GM19324 (cell line): ENCODE data around the gene SAMHD1.
"Not testable (repeated sequence)": the region's sequence is repeated elsewhere in the genome, so short reads cannot be mapped to it uniquely, and the experiment has no call there.

ENCODE experiments used
- ATAC-seq: cut with Tn5 transposase; IDR thresholded peaks from one replicate; pipeline ENCODE4 v1.9.1; 2021; ENCODE audit warnings: mild to moderate bottlenecking, moderate library complexity; ENCODE audit not compliant: unreplicated experiment, low FRiP score

The SAMHD1 gene

DNA sequence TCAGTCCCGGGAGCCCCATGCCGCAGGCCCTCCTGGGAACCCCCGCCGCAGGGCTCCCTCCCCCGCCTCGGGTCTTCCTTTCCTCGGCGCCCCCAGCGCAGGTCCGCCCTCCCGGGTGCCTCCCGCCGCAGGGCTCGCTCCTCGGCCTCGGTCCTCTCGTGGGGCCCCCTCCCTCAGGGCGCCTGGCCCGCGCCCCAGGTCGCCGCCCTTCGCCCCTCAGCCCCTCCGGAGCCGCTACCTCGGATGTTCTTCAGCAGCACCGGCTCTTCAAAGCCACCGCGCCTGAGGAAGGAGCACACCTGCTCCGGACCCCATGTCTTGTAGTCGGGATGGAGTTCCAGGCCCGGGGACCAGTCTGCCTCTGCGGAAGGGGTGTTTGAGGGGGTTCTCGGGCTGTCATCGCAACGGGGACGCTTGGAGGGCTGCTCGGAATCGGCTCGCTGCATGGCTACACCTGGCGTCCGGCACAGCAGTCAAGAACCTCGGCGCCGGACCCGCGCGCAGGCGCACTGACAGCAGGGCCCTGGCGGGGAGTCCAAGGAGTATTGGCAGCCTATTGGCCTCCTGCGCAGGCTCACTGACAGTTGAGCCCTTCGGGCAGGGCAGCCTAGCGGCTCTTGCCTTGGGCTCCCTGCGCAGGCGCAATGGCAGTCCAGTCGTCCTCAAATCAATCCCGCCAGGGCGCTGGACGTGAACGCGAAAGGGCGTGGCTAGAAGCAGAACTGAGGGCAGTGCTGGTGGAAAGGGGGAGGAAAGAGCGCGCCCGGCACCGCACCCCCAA, at the start of gene SAMHD1:
Gene SAMHD1 (minus strand): TSS at position 511 of the 781 bp plus-strand sequence. CDS start 65 bp downstream, at position 446.
- peak; percentile 90 for ATAC-seq

DNA sequence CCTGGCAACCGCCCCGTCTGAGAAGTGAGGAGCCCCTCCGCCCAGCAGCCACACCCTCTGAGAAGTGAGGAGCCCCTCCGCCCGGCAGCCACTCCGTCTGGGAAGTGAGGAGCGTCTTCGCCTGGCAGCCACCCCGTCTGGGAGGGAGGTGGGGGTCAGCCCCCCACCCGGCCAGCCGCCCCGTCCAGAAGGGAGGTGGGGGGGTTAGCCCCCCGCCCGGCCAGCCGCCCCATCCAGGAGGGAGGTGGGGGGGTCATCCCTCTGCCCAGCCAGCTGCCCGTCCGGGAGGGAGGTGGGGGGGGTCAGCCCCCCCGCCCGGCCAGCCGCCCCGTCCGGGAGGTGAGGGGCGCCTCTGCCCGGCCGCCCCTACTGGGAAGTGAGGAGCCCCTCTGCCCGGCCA, 48.7 kb upstream of the SAMHD1 start:
- not testable (repeated sequence) for ATAC-seq

DNA sequence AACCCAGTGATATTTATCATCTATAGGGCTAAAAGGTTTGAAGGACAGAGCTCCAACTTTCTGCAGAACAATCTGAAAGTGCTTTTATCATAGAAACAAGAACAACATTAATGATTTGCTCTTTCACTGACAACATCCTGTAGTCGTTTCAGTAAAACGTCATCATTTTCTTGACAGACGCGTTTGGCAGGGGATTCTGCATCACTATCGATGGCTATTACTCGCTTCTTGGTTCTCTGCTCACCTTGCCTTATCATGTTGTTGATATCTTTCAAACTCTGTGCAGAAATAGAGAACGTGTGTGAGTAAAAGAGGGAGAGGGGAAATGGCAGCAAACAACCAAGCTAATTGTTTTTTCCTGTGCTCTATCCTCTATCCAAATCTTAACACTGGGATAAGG, 47.1 kb upstream of the SAMHD1 start:
- no peak for ATAC-seq

DNA sequence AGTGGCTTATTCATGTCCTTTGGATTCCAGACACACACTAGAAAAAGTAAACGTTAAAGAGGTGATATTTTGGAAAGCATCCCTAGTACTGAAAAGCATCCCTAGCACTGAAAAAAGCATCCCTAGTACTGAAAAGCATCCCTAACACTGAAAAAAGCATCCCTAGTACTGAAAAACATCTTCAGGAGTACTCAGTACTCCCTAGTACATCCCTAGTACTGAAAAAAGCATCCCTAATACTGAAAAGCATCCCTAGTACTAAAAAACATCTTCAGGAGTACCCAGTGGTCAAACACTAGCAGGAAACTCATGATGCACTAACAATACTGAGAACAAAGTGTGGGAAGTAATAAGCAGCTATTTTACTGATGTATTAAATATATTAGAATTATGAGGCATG, 45.6 kb upstream of the SAMHD1 start:
- ATAC-seq = no peak

- ATAC-seq = not testable (repeated sequence)
Measured at GRCh38 chr20:36994221-36994620, 42.7 kb upstream of the SAMHD1 start.

- ATAC-seq = no peak
Measured at GRCh38 chr20:36992802-36993334, 41.4 kb upstream of the SAMHD1 start.

DNA sequence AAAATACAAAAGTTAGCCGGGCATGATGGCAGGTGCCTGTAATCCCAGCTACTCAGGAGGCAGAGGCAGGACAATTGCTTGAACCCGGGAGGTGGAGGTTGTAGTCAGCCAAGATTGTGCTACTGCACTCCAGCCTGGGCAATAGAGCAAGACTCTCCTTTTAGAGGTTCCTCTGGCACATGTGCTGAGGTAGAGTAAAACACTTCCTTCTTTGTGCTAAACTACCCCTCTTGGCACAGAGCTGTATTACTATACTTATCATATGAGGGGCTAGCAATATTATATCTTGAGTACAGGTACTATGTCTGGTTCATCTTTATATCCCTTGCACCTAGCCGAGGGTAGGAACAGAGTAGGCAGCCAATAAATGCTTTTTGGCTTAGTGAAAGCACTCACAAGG, 40.2 kb upstream of the SAMHD1 start:
- ATAC-seq = no peak

- no peak for ATAC-seq
Measured at GRCh38 chr20:36989797-36990196, 38.3 kb upstream of the SAMHD1 start.

GRCh38 chr20:36988494-36988966, 37.0 kb upstream of the SAMHD1 start:
- no peak for ATAC-seq

GRCh38 chr20:36984257-36984638, 32.7 kb upstream of the SAMHD1 start:
- ATAC-seq = no peak

DNA sequence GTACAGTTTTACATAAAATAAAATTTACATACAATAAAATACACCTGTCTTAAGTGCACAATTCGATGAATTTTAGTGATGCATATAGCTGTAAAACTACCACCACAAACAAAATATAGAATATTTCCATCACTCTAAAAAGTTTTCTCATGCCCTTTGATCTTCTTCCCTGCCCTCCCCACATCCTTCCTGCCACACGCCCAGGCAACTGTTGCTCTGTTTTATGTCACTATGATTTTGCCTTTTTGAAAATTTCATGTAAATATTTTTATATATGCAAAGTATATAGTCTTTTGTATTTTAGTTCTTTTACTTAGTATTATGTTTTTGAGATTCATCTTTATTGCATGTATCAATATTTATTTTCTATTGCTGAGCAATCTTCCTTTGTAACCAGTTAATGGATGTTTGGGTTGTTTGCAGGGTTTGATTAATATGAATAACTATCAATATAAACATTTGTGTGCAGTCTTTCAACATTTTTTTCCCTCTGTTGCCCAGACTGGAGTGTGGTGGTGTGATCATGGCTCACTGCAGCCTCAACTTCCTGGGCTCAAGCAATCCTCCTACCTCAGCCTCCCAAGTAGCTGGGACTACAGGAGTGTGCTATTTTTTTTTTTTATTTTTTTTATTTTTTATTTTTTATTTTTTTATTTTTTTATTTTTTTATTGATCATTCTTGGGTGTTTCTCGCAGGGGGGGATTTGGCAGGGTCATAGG, 23.8 kb upstream of the SAMHD1 start:
- no peak for ATAC-seq

GRCh38 chr20:36974660-36975059, 23.2 kb upstream of the SAMHD1 start:
- no peak for ATAC-seq

GRCh38 chr20:36971103-36971502, 19.6 kb upstream of the SAMHD1 start:
- ATAC-seq = no peak

GRCh38 chr20:36969478-36970186, 18.1 kb upstream of the SAMHD1 start:
- no peak for ATAC-seq

GRCh38 chr20:36969051-36969450, 17.5 kb upstream of the SAMHD1 start:
- ATAC-seq = no peak

GRCh38 chr20:36967636-36968035, 16.1 kb upstream of the SAMHD1 start:
- no peak for ATAC-seq

DNA sequence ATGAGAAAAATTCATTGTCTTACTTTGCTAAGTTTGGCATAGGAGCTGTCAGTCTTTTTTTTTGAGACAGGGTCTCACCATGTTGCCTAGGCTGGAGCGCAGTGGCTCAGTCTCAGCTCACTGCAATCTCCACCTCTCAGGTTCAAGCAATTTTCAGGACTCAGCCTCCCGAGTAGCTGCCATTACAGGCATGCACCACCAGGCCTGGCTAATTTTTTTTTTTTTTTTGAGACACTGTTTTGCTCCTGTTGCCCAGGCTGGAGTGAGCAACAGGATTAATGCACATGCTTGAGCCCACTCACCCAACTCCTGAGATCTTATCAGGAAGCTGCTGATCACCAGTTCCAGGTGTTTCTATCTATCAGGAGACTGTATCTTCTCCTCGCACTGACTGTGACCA, 15.5 kb upstream of the SAMHD1 start:
- ATAC-seq = not testable (repeated sequence)

GRCh38 chr20:36962354-36962941, 10.9 kb upstream of the SAMHD1 start:
- not testable (repeated sequence) for ATAC-seq

DNA sequence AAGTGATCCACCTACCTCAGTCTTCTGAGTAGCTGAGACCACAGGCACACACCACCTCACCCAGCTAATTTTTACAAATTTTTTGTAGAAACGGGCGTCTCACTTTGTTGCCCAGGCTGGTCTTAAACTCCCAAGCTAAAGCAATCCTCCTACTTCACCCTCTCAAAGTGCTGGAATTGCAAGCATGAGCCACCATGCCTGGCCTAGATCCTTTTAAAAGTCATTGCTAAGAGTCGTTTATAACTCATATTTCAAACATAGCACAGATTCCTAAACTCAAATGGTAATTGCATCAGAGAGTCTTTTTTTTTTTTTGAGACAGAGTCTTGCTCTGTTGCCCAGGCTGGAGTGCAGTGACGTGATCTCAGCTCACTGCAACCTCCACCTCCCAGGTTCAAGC, 7.7 kb upstream of the SAMHD1 start:
- ATAC-seq = no peak

DNA sequence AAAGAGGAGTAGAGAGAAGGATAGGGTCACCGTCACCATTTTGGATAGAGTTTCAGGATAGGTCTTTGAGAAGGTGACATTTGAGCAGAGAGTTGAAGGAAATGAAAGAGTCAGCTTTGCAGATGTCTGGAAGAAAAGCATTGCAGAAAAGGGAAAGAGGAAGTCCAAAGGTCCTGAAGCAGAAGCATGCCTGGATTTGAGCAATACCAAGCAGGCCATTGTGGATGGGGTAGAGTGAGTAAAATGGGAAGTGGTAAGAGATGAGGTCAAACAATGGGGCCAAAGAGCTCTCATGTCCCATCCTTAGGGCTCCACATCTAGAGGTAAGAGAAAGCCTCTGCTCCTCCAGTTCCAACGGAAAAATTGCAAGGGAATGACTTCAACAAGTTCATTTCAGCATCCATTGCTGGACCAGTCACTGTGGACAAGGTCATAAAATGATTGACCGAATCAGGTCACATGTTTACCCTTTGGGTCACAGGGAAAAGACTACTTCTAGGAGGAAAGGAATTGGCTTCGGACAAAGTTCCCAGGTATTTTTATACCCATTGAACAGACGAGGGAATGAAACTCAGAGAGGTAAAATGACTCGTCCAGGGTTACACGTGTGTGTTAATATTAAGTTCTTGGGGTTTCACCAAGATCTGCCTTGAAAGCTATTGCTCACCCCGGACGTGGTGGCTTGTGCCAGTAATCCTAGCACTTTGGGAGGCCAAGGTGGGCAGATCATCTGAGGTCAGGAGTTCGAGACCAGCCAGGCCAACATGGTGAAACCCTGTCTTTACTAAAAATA, 6.6 kb upstream of the SAMHD1 start:
- no peak for ATAC-seq
